ENCODE data around the gene ALX4. TPM values are rescaled to one million over a fixed set of nuclear protein-coding genes. Genes with fewer than 3 reads are reported as not detected.

The ALX4 gene
- total and polyA plus RNA-seq, 11 donors: 0.03 to 0.24 (median 0.10) TPM; not detected in 3

DNA sequence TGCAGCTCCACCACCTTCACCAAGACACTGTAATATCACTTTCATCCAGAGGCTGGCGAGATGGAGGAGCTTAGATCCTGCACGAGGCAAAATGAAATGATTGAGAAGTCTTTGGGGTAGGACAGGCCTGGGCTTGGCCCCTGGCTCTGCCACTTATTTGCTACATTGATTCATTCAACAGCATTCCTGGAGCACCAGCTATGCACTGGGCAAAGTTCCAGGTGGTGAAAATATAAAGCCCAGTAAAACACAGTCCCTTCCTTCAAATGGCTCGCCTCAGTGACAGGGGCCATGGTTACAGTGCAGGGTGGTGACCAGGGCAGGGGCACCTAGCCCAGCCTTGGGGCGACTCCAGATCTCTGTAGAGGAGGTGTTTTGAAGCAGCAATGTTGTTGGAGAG lies 19.7 kb downstream of the ALX4 start:
- no peak overlapping the region for H3K27ac ChIP-seq
- 79 to 88% (median 84%) methylated on average over 4 of the region's 4 CpGs for WGBS, 4 donors
- H3K4me3 ChIP-seq: no peak overlapping the region
- no peaks in the 10 kb centered on the region for H3K9me3 ChIP-seq
- H3K4me1 ChIP-seq: no peaks in the 10 kb centered on the region
- peaks cover 0 to 7% (median 0%) of the 10 kb centered on the region in 9 donors for H3K27me3 ChIP-seq
- no peak for ATAC-seq
- TF ChIP-seq POLR2A (IDR thresholded peaks at IDR 0.05): no peak
- TF ChIP-seq, protein P1, sequence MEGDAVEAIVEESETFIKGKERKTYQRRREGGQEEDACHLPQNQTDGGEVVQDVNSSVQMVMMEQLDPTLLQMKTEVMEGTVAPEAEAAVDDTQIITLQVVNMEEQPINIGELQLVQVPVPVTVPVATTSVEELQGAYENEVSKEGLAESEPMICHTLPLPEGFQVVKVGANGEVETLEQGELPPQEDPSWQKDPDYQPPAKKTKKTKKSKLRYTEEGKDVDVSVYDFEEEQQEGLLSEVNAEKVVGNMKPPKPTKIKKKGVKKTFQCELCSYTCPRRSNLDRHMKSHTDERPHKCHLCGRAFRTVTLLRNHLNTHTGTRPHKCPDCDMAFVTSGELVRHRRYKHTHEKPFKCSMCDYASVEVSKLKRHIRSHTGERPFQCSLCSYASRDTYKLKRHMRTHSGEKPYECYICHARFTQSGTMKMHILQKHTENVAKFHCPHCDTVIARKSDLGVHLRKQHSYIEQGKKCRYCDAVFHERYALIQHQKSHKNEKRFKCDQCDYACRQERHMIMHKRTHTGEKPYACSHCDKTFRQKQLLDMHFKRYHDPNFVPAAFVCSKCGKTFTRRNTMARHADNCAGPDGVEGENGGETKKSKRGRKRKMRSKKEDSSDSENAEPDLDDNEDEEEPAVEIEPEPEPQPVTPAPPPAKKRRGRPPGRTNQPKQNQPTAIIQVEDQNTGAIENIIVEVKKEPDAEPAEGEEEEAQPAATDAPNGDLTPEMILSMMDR (IDR thresholded peaks at IDR 0.05): no peak
- intact Hi-C loops (cut with DNase I): no loop called here
- no peaks in the 10 kb centered on the region for H3K36me3 ChIP-seq
- DNase-seq: no peak

DNA sequence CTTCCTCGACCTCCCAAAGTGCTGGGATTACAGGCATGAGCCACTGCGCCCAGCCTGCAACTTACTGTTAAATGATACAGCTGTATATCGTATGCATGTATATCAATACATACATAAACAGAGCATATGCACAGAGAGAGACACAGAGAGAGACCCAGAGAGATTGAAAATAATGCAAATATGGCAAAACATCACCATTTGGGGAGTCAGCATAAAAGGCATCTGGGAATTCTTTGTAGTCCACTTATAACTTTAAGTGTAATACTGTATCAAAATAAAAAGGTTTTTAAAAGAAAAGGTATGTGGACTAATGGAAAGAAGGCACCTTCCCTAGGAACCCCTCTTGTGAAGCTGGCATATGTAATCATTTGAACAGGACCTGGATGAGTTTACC lies 21.8 kb downstream of the ALX4 start:
- no peaks in the 10 kb centered on the region for H3K27me3 ChIP-seq
- ATAC-seq: no peak
- TF ChIP-seq POLR2A (IDR thresholded peaks at IDR 0.05): no peak
- TF ChIP-seq, protein P1 (IDR thresholded peaks at IDR 0.05): no peak
- no peak overlapping the region for H3K4me3 ChIP-seq
- intact Hi-C loops (cut with DNase I): loop anchor here in 7 of 10 donors (5.0 to 10.0 kb wide), 4 partner anchors 153 to 327 kb away; no protein-coding TSS in a partner anchor
- H3K27ac ChIP-seq: no peak overlapping the region
- no peaks in the 10 kb centered on the region for H3K9me3 ChIP-seq
- no peaks in the 10 kb centered on the region for H3K36me3 ChIP-seq
- DNase-seq: no peak
- H3K4me1 ChIP-seq: no peaks in the 10 kb centered on the region
- WGBS, 4 donors: 95 to 98% (median 96%) methylated on average over 3 of the region's 3 CpGs

DNA sequence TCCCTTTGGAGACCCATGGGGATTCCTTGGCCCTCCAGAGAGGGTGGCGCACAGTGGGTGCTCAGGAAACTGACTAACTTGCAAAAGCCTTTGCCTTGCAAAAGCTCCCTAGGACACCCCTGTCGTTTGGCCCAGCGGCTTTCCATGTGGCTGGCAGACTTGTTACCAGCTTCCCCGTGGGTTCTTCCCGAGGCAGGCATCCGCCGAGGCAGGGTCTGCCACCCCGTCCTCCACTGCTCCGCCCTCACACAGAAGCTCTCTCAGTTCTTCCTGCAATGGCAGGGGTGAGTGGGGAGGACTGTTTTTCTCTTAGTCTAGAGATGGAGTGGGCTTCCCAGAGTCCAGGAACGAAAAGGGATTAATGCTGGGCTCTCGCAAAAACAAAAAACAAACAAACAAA lies 23.0 kb downstream of the ALX4 start:
- Histone ChIP-seq H3K27ac (no peak overlapping the region), H3K36me3 (no peaks in the 10 kb centered on the region), H3K4me3 (no peak overlapping the region), H3K27me3 (no peaks in the 10 kb centered on the region), H3K4me1 (no peaks in the 10 kb centered on the region), H3K9me3 (no peaks in the 10 kb centered on the region)
- TF ChIP-seq, protein P1 (IDR thresholded peaks at IDR 0.05): no peak
- no peak for TF ChIP-seq POLR2A (IDR thresholded peaks at IDR 0.05)
- 87 to 92% (median 90%) methylated on average over 11 of the region's 11 CpGs for WGBS, 4 donors
- no peak for ATAC-seq
- DNase-seq: peak in 1 of 5 donors; percentile 57
- intact Hi-C loops (cut with DNase I): loop anchor here (1.0 to 10.0 kb wide), 7 partner anchors 152 to 328 kb away; no protein-coding TSS in a partner anchor

DNA sequence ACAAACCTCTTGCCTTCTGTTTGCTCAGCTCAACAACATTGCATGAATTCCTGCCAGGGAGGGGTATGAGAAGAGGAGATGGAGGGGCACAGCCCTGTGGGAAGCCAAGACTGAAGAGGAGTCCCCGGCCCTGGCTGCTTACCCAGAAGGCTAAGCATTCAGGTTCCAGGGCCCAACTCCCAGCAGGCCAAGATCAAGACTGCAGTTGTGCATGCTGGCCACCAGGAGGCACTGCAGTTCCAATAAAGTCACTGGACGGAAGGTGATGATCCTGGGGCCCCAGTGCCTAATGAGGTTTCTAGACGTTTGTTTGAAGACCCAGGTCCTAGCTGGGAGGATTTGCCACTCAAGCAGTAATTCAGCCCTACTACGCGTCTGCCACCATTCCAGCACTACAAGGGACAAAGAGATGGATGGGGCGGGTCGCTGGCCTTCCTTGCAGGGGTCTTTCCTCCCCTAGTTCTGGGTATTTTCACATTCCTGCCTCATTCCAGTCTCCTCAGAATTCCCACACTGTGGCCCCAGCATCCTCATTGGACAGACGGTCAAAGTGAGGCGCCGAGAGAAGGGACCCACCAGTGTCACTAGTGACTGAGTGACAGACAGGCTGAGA lies 23.6 kb downstream of the ALX4 start:
- Histone ChIP-seq H3K4me3 (no peak overlapping the region), H3K27ac (no peak overlapping the region), H3K9me3 (no peaks in the 10 kb centered on the region), H3K4me1 (no peaks in the 10 kb centered on the region), H3K27me3 (no peaks in the 10 kb centered on the region), H3K36me3 (no peaks in the 10 kb centered on the region)
- DNase-seq (peak in 4 of 5 donors; percentile 51 to 66 (median 58)), ATAC-seq (peak; percentile 37 to 80 (median 71))
- WGBS, 4 donors: 60 to 73% (median 64%) methylated on average over 9 to 10 of the region's 10 CpGs
- intact Hi-C loops (cut with DNase I): loop anchor here (1.0 to 10.0 kb wide), 7 partner anchors 152 to 328 kb away; no protein-coding TSS in a partner anchor
- TF ChIP-seq POLR2A (IDR thresholded peaks at IDR 0.05): no peak
- TF ChIP-seq, protein P1 (IDR thresholded peaks at IDR 0.05): peak; percentile 86 to 98 (median 95)
